AG20443 (cell line): ENCODE measurements around the gene CYRIA.

Experiments used
- DNase-seq: peaks from one replicate; pipeline ENCODE4 v3.0.0; 2012; ENCODE audit warnings: low spot score, mixed read lengths

CYRIA gene

GRCh38 chr2:16665748-16666448, at the start of gene CYRIA:
Gene CYRIA, minus strand, starts transcription at chr2:16665834. Its CDS starts 77,715 bp downstream, at chr2:16588119.
- DNase-seq, result peak; percentile 80

DNA sequence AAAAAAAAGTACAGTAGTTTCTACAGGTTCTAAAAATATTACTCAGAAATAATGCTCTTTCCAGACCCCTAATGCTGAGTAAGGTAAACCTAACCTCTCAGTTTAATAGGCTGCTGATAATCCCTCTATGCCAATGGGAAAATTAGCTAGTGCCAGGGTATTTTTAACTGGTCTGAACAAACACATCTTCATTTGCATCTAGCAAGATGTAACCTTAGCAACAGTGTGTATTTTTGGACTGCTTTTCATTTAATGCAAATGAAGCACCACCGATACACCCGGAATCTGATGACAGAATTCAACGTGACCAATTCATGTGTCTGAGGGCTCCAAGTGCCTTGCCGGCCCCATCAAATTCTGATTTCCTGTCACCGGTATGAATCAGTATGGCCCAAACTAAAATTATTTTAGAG, 47.4 kb upstream of the CYRIA start:
- DNase-seq, result no peak

GRCh38 chr2:16709769-16710168, 44.1 kb upstream of the CYRIA start:
- DNase-seq, result no peak

- no peak for DNase-seq
These were observed 42.5 kb upstream of the CYRIA start for GRCh38 chr2:16708173-16708572.

DNA sequence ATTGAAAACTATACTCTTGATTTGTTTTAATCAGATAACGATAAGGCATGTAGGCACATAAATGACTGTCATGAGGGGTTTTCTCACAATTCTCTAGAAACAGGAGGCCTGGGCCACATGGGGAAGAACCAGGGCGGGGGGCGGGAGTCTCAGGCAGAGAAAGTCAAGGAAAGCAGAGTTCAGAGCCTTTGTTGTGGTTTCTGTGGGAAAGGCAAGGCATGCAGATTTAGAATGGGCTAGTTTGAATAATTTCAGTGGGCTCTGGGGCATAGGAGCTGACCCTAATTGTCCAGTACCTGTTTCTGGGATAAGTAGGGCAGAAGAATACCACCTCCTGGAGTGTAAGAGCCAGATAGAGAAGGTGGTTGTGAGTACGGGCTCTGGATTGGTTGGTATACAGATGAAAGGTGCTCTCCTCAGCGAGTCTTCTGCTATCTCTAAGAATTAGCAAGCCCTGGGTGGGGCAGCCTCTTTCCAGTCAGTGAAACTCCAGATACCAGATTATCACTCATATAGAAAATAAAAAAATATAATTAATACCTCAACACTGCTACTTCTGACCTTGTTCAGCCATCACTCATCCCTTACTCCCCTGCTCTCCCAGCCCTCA, 41.5 kb upstream of the CYRIA start:
- no peak for DNase-seq

DNA sequence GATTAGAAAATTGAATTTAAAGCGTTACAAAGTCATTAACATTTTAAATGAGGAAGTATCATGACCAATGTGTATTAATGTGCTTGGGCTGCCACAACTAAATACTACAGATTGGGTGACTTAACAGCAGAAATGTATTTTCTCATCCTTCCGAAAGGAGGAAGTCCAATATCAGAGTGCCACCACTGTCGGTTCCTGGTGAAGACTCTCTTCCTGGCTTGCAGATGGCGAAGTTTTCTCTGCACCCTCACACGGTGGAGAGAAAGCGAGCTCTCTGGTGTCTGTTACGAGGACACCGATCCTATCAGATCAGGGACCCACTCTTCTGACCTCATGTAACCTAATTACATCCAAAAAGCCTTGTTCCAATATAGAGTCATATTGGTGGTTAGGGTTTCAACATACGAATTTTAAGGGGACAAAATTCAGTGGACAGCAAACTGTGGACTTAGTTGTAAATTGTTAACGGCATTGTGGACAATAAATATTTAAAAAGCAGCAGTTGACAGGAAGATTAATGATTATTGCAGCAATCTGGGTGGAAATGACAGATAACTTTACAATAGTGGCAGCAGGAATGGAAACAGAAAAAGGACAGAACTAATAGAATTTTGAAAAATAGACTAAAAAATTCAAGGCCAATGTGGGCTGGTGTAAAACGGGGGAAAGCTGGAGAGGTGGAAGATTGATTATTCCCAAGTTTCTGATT, 35.1 kb upstream of the CYRIA start:
- DNase-seq, result no peak

GRCh38 chr2:16693854-16694253, 28.2 kb upstream of the CYRIA start:
- no peak for DNase-seq

- DNase-seq, result no peak
These were observed 25.6 kb upstream of the CYRIA start for GRCh38 chr2:16691261-16691660.

- no peak for DNase-seq
These were observed 22.3 kb upstream of the CYRIA start for GRCh38 chr2:16687955-16688354.

GRCh38 chr2:16687222-16687621, 21.6 kb upstream of the CYRIA start:
- no peak for DNase-seq

- no peak for DNase-seq
These were observed 21.0 kb upstream of the CYRIA start for GRCh38 chr2:16686641-16687040.

DNA sequence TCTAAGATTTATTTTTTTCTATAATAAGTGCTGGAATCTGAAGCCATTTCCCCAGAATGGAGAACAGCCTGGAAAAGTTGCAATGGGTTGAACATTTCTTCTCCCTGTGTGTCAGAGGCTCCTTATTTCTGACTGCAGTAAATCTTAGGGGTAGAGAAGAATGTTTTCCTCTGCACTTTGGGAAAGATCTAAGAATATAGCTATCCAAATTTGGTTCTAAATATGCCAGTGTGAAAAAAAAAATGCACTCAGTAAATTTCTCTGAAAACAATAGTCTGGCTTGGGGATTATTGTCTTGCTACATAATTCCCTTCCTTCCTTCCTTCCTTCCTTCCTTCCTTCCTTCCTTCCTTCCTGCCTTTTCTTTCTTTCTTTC, 19.7 kb upstream of the CYRIA start:
- no peak for DNase-seq

- DNase-seq, result no peak
These were observed 19.2 kb upstream of the CYRIA start for GRCh38 chr2:16684676-16685339.

DNA sequence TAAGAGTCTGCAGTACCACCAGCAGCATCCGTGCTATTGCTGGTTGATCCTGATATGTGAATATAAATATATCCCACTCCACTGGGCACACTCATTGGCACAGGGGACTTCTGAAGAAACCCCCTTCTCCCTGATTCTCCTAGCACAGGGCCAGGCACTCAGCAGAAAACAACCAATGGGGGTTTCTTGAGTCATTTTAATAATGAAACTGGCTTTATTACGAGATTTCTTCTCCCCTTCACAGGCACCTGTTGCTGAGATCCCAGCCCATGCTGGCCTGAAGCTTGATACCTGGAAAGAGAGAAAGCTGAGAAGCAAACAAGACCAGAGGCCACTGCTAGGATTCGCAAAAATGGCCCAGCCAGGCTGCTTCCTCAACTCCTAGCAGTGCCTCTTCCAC, 17.9 kb upstream of the CYRIA start:
- no peak for DNase-seq

DNA sequence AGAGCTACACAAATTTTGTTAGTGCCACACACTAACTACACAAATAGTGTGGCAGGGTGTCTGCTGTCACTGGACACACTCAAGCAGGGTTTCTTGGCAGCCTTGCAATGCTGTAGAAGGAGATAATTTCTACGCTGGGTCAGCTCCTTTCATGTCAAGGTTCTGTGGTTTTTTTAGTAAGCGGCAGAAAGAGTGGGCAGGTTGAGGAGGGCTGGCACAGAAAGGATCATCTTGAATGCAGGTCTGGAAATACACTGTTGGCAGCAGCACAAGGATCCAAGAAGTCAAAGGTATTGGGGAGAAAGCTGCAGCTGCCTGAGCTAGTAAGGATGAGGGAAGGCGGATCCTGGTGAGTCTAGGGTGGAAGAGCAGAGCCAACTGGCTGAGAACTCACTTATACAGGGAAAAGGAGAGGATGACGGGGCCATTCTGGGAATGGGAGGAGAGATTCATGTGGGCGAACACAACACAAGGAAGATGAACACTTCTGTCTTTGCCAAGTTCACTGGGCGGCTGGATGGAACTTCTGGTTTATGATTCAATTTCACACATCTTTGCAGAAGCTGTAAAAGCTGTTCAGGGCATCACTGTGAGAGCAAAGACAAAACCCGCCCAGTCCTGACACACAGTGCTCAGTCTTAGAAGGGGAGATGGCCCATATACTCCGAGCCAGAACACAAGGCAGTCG, 16.9 kb upstream of the CYRIA start:
- DNase-seq, result no peak

GRCh38 chr2:16680781-16681180, 15.1 kb upstream of the CYRIA start:
- DNase-seq, result no peak

GRCh38 chr2:16680304-16680703, 14.7 kb upstream of the CYRIA start:
- no peak for DNase-seq

- DNase-seq, result no peak
These were observed 13.3 kb upstream of the CYRIA start for GRCh38 chr2:16678964-16679363.

GRCh38 chr2:16677875-16678274, 12.2 kb upstream of the CYRIA start:
- DNase-seq, result no peak

DNA sequence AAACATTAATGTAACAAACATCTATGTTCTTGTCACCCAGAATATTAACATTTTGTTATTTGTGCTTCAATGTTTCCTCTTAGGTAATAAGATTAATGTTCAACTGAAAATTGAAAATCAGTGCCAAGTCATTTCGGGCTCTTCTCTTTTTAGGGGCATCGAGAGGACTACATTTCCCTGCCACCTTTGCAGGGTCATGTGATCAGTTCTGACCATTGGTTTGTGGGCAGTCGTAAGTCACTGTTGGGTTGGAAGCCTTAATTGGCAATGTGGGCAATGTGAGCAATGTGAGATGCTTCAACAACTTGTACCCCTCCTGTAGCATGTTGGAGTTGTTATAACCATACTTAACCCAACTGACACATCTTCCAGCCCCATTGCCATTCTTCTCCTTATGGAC, 10.1 kb upstream of the CYRIA start:
- no peak for DNase-seq

- no peak for DNase-seq
These were observed 8.5 kb upstream of the CYRIA start for GRCh38 chr2:16674154-16674553.

- DNase-seq, result no peak
These were observed 6.1 kb upstream of the CYRIA start for GRCh38 chr2:16671760-16672159.
